H9 (cell line): ENCODE measurements around the gene SPDYE6. TPM values are rescaled to one million over a fixed set of nuclear protein-coding genes. Genes with fewer than 3 reads are reported as not detected.

Experiments
- DNase-seq: peaks from one replicate; pipeline ENCODE4 v3.0.0-alpha.2; 2017
- H2AFZ ChIP-seq: one replicate; pipeline ENCODE4 v1.6.1; 2013; ENCODE audit warnings: mild to moderate bottlenecking, low read length, control low read depth, moderate library complexity
- H2AK5ac ChIP-seq: 2 replicates; pipeline ENCODE4 v1.6.1; 2013; ENCODE audit warnings: low read length, control low read depth, mixed read lengths; ENCODE audit not compliant: insufficient read length
- H2BK120ac ChIP-seq: one replicate; pipeline ENCODE4 v1.6.1; 2013; ENCODE audit warnings: low read depth, mild to moderate bottlenecking, low read length, control low read depth, inconsistent platforms; ENCODE audit not compliant: poor library complexity, severe bottlenecking
- H2BK12ac ChIP-seq: 2 replicates; pipeline ENCODE4 v1.6.1; 2013; ENCODE audit warnings: low read length, control low read depth, mixed read lengths, low read depth; ENCODE audit not compliant: insufficient read length
- H2BK15ac ChIP-seq: 2 replicates; pipeline ENCODE4 v1.6.1; 2013; ENCODE audit warnings: low read depth, low read length, control low read depth
- H2BK20ac ChIP-seq: one replicate; pipeline ENCODE4 v1.6.1; 2013; ENCODE audit warnings: low read depth, mild to moderate bottlenecking, low read length, control low read depth, inconsistent platforms; ENCODE audit not compliant: poor library complexity, severe bottlenecking
- H2BK5ac ChIP-seq: 2 replicates; pipeline ENCODE4 v1.6.1; 2013; ENCODE audit warnings: low read length, control low read depth, mixed read lengths; ENCODE audit not compliant: insufficient read length
- H3K14ac ChIP-seq: 2 replicates; pipeline ENCODE4 v1.6.1; 2013; ENCODE audit warnings: low read length, control low read depth; ENCODE audit not compliant: insufficient read depth
- H3K18ac ChIP-seq: 2 replicates; pipeline ENCODE4 v1.6.1; 2013; ENCODE audit warnings: low read depth, mild to moderate bottlenecking, mixed read lengths, low read length, control low read depth; ENCODE audit not compliant: insufficient read length
- H3K23ac ChIP-seq: 2 replicates; pipeline ENCODE4 v1.6.1; 2013; ENCODE audit warnings: low read length, control low read depth, mixed read lengths, low read depth; ENCODE audit not compliant: insufficient read length
- H3K23me2 ChIP-seq: 2 replicates; pipeline ENCODE4 v1.6.1; 2013; ENCODE audit warnings: low read depth, mild to moderate bottlenecking, mixed read lengths, low read length, control low read depth; ENCODE audit not compliant: insufficient read length, poor library complexity, severe bottlenecking
- H3K27ac ChIP-seq: 2 replicates; pipeline ENCODE4 v1.5.1; 2013; ENCODE audit warnings: low read length, control low read depth, mixed read lengths, low read depth; ENCODE audit not compliant: insufficient read length
- H3K27me3 ChIP-seq: 2 replicates; pipeline ENCODE4 v1.6.1; 2013; ENCODE audit warnings: low read length, control low read depth, inconsistent platforms; ENCODE audit not compliant: insufficient read depth
- H3K4ac ChIP-seq: 2 replicates; pipeline ENCODE4 v1.6.1; 2013; ENCODE audit warnings: low read depth, mild to moderate bottlenecking, control low read depth, inconsistent platforms, low read length, moderate library complexity
- H3K4me1 ChIP-seq: 2 replicates; pipeline ENCODE4 v1.6.1; 2013; ENCODE audit warnings: low read length, control low read depth, inconsistent platforms; ENCODE audit not compliant: insufficient read depth
- H3K4me2 ChIP-seq: 2 replicates; pipeline ENCODE4 v1.6.1; 2013; ENCODE audit warnings: low read length, control low read depth, mixed read lengths; ENCODE audit not compliant: insufficient read length, insufficient read depth
- H3K56ac ChIP-seq: 2 replicates; pipeline ENCODE4 v1.6.1; 2013; ENCODE audit warnings: low read depth, mild to moderate bottlenecking, mixed read lengths, low read length, control low read depth; ENCODE audit not compliant: insufficient read length
- H3K79me1 ChIP-seq: 2 replicates; pipeline ENCODE4 v1.6.1; 2013; ENCODE audit warnings: low read depth, mild to moderate bottlenecking, moderate library complexity, low read length, control low read depth, inconsistent platforms; ENCODE audit not compliant: insufficient read depth, poor library complexity, severe bottlenecking
- H3K79me2 ChIP-seq: 2 replicates; pipeline ENCODE4 v1.6.1; 2013; ENCODE audit warnings: low read length, control low read depth, inconsistent platforms; ENCODE audit not compliant: insufficient read depth
- H3K9ac ChIP-seq: 2 replicates; pipeline ENCODE4 v1.6.1; 2013; ENCODE audit warnings: low read length, control low read depth, mixed read lengths; ENCODE audit not compliant: insufficient read length; ENCODE audit errors: extremely low read depth
- H3K9me3 ChIP-seq: one replicate; pipeline ENCODE4 v1.6.1; 2013; ENCODE audit warnings: low read depth, low read length, inconsistent platforms; ENCODE audit not compliant: control insufficient read depth
- H3T11ph ChIP-seq: one replicate; pipeline ENCODE4 v1.6.1; 2013; ENCODE audit warnings: mild to moderate bottlenecking, low read length, control low read depth, inconsistent platforms
- H4K20me1 ChIP-seq: one replicate; pipeline ENCODE4 v1.6.1; 2013; ENCODE audit not compliant: control insufficient read depth, insufficient read length, insufficient read depth
- H4K5ac ChIP-seq: 2 replicates; pipeline ENCODE4 v1.6.1; 2013; ENCODE audit warnings: low read depth, mild to moderate bottlenecking, mixed read lengths, low read length, control low read depth; ENCODE audit not compliant: insufficient read length
- H4K8ac ChIP-seq: replicated peaks from 2 replicates; pipeline ENCODE4 v1.6.1; 2013; ENCODE audit warnings: low read length, control low read depth, mixed read lengths, low read depth; ENCODE audit not compliant: insufficient read length
- H4K91ac ChIP-seq: 2 replicates; pipeline ENCODE4 v1.6.1; 2013; ENCODE audit warnings: low read depth, mild to moderate bottlenecking, moderate library complexity, mixed read lengths, low read length, control low read depth; ENCODE audit not compliant: insufficient read length
- H3K27ac Mint-ChIP-seq, 3 experiments: 2 replicates in 2 of 3; 3 replicates in 1 of 3; pipeline ENCODE4 v1.8.0; 2020 to 2021; ENCODE audit warnings: mixed read lengths in 3 of 3, mild to moderate bottlenecking in 1 of 3, moderate library complexity in 1 of 3
- H3K27me3 Mint-ChIP-seq: 2 replicates; pipeline ENCODE4 v1.8.0; 2021; ENCODE audit warnings: low read depth, mild to moderate bottlenecking, moderate library complexity, mixed read lengths
- H3K36me3 Mint-ChIP-seq, 3 experiments: 2 replicates in 2 of 3; 3 replicates in 1 of 3; pipeline ENCODE4 v1.8.0; 2020 to 2021; ENCODE audit warnings: low read depth in 3 of 3, mixed read lengths in 3 of 3; ENCODE audit not compliant: insufficient read depth in 1 of 3
- H3K4me1 Mint-ChIP-seq, 2 experiments: 2 replicates each; pipeline ENCODE4 v1.8.0; 2020; ENCODE audit warnings: mixed read lengths in 2 of 2
- H3K4me3 Mint-ChIP-seq, 2 experiments: 2 replicates in 1 of 2; 3 replicates in 1 of 2; pipeline ENCODE4 v1.8.0; 2020 to 2021; ENCODE audit warnings: mild to moderate bottlenecking in 2 of 2, mixed read lengths in 2 of 2, moderate library complexity in 1 of 2
- H3K9me3 Mint-ChIP-seq, 2 experiments: 2 replicates in 1 of 2; 3 replicates in 1 of 2; pipeline ENCODE4 v1.8.0; 2020; ENCODE audit warnings: mild to moderate bottlenecking in 2 of 2, mixed read lengths in 2 of 2, moderate library complexity in 1 of 2
- CTCF ChIP-seq: fragments of 200-600 bp; sonication (generic); conservative IDR thresholded peaks from 3 replicates; pipeline ENCODE4 v1.8.0; 2021; ENCODE audit warnings: antibody characterized with exemption, mild to moderate bottlenecking
- WGBS: extraction: QIAGEN DNeasy Blood & Tissue Kit; methylation state at CpG from one replicate; pipeline ENCODE4 v1.1.7; 2013; ENCODE audit warnings: missing lambda C conversion rate, low lambda C conversion rate, mixed read lengths; ENCODE audit not compliant: insufficient read length; ENCODE audit errors: extremely low coverage; 5-methylcytosine and 5-hydroxymethylcytosine counted together
- total RNA-seq: library from RNA; stranded (reverse); gene quantifications from 2 replicates; pipeline ENCODE4 v1.2.1, GENCODE V29; 2021

Gene SPDYE6
- total RNA-seq, 1 experiment from 2014 or later = not detected

GRCh38 chr7:102303669-102304422, 52.4 kb downstream of the SPDYE6 start:
- H3K4me3 Mint-ChIP-seq = no peak overlapping the region
- H3K4me1 Mint-ChIP-seq = peaks cover 9 to 16% of the 10 kb centered on the region in 2 experiments

More at GRCh38 chr7:102303669-102304422, 52.4 kb downstream of the SPDYE6 start:
- Histone ChIP-seq H2BK20ac (no peak overlapping the region), H3K14ac (no peak overlapping the region; the same call in 1 of the 2 replicates), H4K91ac (no peak overlapping the region), H4K20me1 (no peaks in the 10 kb centered on the region), H3K79me1 (no peaks in the 10 kb centered on the region), H3K79me2 (no peaks in the 10 kb centered on the region), H2BK15ac (no peak overlapping the region), H3K23ac (no peak overlapping the region), H3K4ac (no peak overlapping the region), H3K56ac (no peak overlapping the region), H2BK120ac (no peak overlapping the region), H3K23me2 (no peaks in the 10 kb centered on the region), H3K9ac (no peak overlapping the region), H2AFZ (no peak overlapping the region), H3T11ph (no peak overlapping the region), H2AK5ac (no peak overlapping the region), H3K4me1 (no peaks in the 10 kb centered on the region; the same call in 1 of the 2 replicates), H4K5ac (no peak overlapping the region), H3K27ac (no peak overlapping the region), H4K8ac (no peak overlapping the region), H3K18ac (no peak overlapping the region), H3K27me3 (no peaks in the 10 kb centered on the region), H2BK12ac (no peak overlapping the region), H3K9me3 (no peaks in the 10 kb centered on the region), H2BK5ac (no peak overlapping the region), H3K4me2 (no peak overlapping the region)
- no peak for TF ChIP-seq CTCF
- peaks cover 0 to 8% (median 4%) of the 10 kb centered on the region in 3 experiments; a peak in 4 of 7 replicates for H3K36me3 Mint-ChIP-seq
- DNase-seq = no peak
- H3K9me3 Mint-ChIP-seq = no peaks in the 10 kb centered on the region
- no CpG with 5 or more reads among the region's 13 CpGs for WGBS
- H3K27ac Mint-ChIP-seq = no peak overlapping the region
- H3K27me3 Mint-ChIP-seq = peaks cover 17% of the 10 kb centered on the region
